GM18499 (cell line): ENCODE measurements around the gene LAP3.
A peak's percentile ranks its signal among the peaks of the same experiment; 100 is the strongest.

ENCODE experiments used
- ATAC-seq: cut with Tn5 transposase; IDR thresholded peaks from one replicate; pipeline ENCODE4 v1.9.1; 2021; ENCODE audit warnings: moderate number of reproducible peaks; ENCODE audit not compliant: insufficient read depth, unreplicated experiment

LAP3 gene

GRCh38 chr4:17614416-17615299, 37.7 kb downstream of the LAP3 start, which contains the start of gene MED28:
Gene MED28, plus strand, starts transcription at chr4:17614641. Its CDS starts 14 bp downstream, at chr4:17614655.
- ATAC-seq, result peak; percentile 88

- no peak for ATAC-seq
Observed at GRCh38 chr4:17616283-17616682, 39.3 kb downstream of the LAP3 start.

GRCh38 chr4:17618926-17619325, 41.9 kb downstream of the LAP3 start:
- ATAC-seq, result no peak

DNA sequence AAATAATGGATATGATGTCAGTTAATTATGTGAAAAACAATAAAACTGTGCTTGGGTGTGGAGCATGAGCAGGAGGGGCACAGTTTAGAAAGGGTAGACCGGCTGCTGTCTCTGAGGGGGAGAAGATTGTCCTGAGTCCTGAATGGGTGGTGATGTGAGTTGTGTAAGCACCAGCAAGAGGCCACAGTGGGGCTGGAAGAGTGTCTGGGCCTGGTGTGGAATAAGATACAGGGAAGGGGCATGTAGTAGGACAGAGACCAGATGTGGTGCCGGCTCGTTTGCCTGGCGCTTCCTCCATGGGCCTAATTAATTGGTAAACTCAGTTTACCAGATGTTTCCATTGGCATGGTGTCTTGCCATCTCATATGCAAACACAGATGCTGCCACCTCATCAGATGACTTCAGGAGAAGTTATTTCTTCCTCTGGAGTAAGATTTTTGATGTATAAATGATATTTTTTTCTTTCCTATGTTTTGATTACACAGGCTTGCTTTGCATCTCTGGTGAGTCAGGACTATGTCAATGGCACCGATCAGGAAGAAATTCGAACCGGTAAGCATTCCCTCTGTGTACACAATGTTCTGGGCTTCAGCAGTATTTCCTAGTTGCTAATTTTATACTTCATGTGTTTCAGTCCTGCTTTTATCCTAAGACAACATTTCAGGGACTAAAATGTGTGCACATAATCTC, 42.6 kb downstream of the LAP3 start:
- no peak for ATAC-seq

DNA sequence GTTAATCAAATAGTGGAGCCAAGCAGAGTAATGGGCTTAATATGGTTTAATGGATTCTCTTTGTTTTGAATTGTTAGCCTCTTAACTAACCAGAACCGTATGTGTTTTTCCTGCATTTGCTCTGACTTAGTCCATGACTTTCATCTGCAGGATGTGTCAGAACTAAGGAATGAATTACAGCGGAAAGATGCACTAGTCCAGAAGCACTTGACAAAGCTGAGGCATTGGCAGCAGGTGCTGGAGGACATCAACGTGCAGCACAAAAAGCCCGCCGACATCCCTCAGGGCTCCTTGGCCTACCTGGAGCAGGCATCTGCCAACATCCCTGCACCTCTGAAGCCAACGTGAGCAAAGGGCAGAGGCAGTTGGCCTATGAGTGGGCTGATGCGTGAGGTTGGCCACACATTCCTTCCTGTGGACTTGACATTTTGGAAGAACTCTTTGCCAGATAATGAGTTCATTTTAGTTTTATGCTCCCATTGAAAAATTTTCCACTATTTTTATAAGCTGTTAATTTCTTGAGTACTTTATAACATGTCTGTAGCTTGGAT, 46.5 kb downstream of the LAP3 start:
- ATAC-seq, result no peak

GRCh38 chr4:17624821-17625220, 47.8 kb downstream of the LAP3 start:
- ATAC-seq, result no peak

GRCh38 chr4:17630228-17630627, 53.2 kb downstream of the LAP3 start:
- ATAC-seq, result no peak

DNA sequence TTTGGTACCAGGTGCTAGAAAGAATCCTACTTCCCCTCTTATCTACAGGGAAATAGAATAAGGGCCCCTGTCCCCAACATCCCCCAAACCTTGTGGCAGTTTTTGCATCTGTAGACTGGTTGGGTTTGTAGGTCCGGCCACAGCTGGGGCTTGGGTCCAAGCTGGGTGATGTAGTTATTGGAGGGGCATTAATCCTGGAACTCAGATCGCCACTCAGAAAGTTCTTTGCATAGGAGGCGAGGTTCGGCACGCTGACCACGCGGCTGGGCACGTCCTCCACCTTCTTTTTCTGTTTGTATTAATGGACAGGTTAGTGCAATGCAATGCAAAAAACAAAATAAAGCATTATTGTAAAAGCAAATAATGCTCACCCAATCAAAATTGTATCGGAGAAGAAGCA, 56.6 kb downstream of the LAP3 start:
- no peak for ATAC-seq

GRCh38 chr4:17635056-17635455, 58.1 kb downstream of the LAP3 start:
- no peak for ATAC-seq

- no peak for ATAC-seq
Observed at GRCh38 chr4:17636341-17636695, 59.3 kb downstream of the LAP3 start.

DNA sequence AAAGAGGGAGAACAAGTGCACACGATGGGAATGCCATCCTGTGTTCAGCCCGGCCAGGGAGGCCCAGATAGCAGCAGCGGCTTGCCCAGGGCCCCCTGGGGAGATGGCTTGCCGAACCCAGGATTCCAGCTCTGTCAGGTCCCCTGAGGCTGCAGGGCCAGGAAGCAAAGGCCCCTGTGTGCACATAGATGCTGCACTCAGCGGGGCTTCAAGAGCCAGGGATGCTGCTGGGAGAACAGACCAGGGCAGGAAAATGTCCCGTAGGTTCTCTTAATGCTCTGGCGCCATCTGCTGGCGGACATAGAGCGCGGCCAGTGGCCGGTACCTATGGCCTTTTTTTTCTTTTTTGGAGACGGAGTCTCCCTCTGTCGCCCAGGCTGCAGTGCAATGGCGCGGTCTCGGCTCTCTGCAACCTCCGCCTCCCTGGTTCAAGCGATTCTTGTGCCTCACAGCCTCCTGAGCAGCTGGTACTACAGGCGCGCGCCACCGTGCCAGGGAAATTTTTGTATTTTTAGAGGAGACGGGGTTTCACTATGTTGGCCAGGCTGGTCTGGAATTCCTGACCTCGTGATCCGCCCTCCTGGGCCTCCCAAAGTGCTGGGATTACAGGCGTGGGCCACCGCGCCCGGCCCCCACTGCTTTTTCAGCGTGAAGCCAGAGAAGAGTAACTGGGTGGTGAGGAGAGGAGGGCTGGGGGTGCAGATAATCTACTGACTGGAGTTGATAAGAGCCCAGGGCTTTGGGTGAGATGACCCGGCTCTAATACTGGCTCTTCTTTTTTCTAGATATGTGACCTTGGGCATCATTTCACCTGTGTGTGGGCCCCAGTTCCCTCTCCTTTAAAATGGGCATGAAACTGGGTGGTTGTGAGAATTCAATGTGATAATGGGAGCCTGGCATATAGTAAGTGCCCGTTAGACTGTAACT, 60.0 kb downstream of the LAP3 start:
- ATAC-seq, result peak; percentile 83

- no peak for ATAC-seq
Observed at GRCh38 chr4:17639136-17639535, 62.1 kb downstream of the LAP3 start.

- ATAC-seq, result no peak
Observed at GRCh38 chr4:17642398-17642783, 65.4 kb downstream of the LAP3 start.

GRCh38 chr4:17646693-17647092, 69.7 kb downstream of the LAP3 start:
- ATAC-seq, result no peak

DNA sequence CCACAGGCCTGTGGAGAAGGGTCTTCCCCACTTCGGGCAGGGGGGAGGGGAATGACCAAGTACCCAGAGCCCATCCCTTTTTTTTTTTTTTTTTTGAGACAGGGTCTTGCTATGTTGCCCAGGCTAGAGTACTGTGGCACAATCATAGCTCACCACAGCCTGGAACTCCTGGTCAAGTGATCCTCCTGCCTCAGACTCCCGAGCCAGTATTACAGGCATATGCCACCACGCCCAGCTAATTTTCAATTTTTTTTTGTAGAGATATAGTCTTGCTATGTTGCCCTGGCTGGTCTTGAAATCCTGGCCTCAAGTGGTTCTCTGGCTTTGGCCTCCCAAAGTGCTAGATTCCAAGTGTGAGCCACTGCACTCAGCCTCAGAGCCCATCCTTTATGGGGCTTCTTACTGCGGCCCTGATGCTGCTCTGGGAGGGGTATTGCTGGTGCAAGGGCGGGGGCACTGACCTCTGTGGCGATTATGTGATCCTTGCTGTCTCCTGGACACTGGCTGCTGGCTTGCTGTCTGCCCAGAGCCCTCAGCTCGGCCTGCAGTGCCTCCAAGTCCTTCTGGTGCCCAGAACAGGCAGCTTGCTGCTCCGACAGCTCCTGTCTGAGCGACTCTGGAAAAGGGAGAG, 70.3 kb downstream of the LAP3 start:
- ATAC-seq, result no peak

DNA sequence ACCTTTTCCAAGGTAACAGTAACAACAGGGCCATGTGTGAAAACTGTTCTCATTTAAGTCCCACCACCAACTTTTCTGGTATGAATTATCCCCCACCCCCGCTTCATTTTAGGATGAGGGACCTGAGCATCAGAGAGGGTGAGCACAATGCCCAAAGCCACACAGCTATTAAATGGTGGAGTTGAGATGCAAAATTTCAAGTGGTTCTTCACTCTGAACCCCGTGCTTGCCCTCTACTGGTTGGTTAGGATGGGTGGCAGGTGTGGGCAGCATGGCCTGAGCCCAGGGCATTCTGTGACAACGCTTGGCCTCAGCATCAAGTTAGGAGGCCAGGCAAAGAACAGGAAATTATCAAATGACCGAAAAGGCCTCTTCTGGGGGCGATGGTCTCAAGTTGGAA, 70.9 kb downstream of the LAP3 start:
- no peak for ATAC-seq

DNA sequence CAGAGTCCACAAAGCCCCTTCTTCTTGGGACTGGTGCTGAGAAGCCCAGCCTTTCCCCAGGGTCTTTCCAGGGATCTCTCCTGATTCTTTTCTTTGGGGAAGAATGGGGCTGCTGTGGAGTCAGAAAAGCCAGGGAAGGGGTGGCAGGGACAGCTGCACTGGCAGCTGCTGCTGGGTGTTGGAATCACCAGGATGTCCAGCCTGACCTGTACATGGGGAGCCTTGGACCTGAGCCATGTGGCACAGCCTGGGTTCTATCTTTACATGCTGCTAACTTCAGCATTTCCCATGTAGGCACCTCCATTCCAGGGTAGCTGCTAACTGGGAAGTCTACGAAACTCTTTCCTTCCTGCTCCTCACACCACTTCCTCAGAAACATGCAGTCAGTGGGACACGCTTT, 73.4 kb downstream of the LAP3 start:
- no peak for ATAC-seq

- ATAC-seq, result no peak
Observed at GRCh38 chr4:17654701-17655100, 77.7 kb downstream of the LAP3 start.

DNA sequence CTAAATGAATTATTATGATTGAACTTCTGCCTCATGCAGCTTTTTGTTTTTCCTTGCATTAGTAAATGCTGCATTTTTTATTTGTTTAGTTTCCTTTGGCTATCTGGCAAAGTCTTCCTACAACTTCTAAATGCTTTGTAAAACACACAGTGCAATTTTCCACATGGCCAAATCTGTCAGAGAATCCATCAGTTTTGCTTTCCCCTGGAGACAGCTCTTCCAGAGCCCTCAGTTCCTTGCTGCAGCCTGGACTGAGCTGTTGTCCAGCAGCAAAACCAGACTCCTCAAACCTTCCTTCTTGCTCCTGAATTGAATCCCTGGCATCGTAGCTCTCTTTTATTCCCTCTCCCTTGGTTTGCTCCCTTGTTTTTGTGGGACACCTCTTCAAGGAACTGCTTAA, 80.1 kb downstream of the LAP3 start:
- no peak for ATAC-seq
